Sigmoid colon (tissue), 7 donors: ENCODE measurements around the gene HOXD3. TPM values are rescaled to one million over a fixed set of nuclear protein-coding genes. Genes with fewer than 3 reads are reported as not detected.

ENCODE experiments used
- DNase-seq: peaks from one replicate; pipeline ENCODE4 v3.0.0-alpha.2; 2019
- H3K27ac ChIP-seq, 4 donors: fragments of 200-600 bp; sonication (generic); one replicate each; pipeline ENCODE4 v1.5.1; 2016 to 2019; ENCODE audit warnings: mild to moderate bottlenecking in 1 of 4
- H3K27me3 ChIP-seq, 3 donors: fragments of 200-600 bp; sonication (generic); one replicate each; pipeline ENCODE4 v1.5.1; 2019; ENCODE audit warnings: mild to moderate bottlenecking in 1 of 3
- H3K36me3 ChIP-seq, 4 donors: fragments of 200-600 bp; sonication (generic); one replicate each; pipeline ENCODE4 v1.5.1; 2016 to 2019
- H3K4me1 ChIP-seq, 4 donors: fragments of 200-600 bp; sonication (generic); one replicate each; pipeline ENCODE4 v1.5.1; 2017 to 2019
- H3K4me3 ChIP-seq, 4 donors: fragments of 200-600 bp; sonication (generic); one replicate each; pipeline ENCODE4 v1.5.1; 2017 to 2019; ENCODE audit warnings: mild to moderate bottlenecking in 2 of 4, moderate library complexity in 1 of 4
- H3K9me3 ChIP-seq, 4 donors: fragments of 200-600 bp in 3 of 4; sonication (generic) in 3 of 4; one replicate each; pipeline versions ENCODE4 v1.5.1 to v1.6.1; 2013 to 2019
- EP300 ChIP-seq, 4 donors: sonication (generic); formaldehyde crosslinking; IDR thresholded peaks; one replicate each; pipeline ENCODE4 v1.6.1; 2017; ENCODE audit warnings: antibody characterized with exemption in 4 of 4
- POLR2A ChIP-seq, 2 donors: fragments of 450-650 bp; IDR thresholded peaks; one replicate each; pipeline ENCODE4 v1.6.1; 2016; ENCODE audit warnings: antibody characterized with exemption in 2 of 2, mild to moderate bottlenecking in 2 of 2, moderate library complexity in 2 of 2
- POLR2AphosphoS5 ChIP-seq, 4 donors: sonication (generic); formaldehyde crosslinking; IDR thresholded peaks; one replicate each; pipeline ENCODE4 v1.6.1; 2017; ENCODE audit warnings: antibody characterized with exemption in 4 of 4
- WGBS, 2 donors: extraction: QIAGEN DNeasy Blood & Tissue Kit; methylation state at CpG; one replicate each; pipeline ENCODE4 v1.1.7; 2013; 5-methylcytosine and 5-hydroxymethylcytosine counted together
- intact Hi-C: fragments of 100-400 bp; cut with DNase I; formaldehyde crosslinking; loops from one replicate; pipeline ENCODE4 v1.15.1; 2023
- polyA plus RNA-seq, 3 donors: library from polyadenylated mRNA; stranded (reverse); fragments of 200-250 nt; gene quantifications; one replicate each; pipeline ENCODE4 v1.2.3, GENCODE V29; 2013
- total RNA-seq, 4 donors: library from RNA; depleted of rRNA; stranded (reverse); fragments of >200 nt; gene quantifications; one replicate each; pipeline ENCODE4 v1.1.0, GENCODE V29; 2016
- TF ChIP-seq, protein P1 (sequence below), 4 experiments: fragments of 450-650 bp in 3 of 4; fragments of 200-600 bp in 1 of 4; IDR thresholded peaks; one replicate each; pipeline ENCODE4 v1.5.1; 2016 to 2019; ENCODE audit warnings: antibody characterized with exemption in 4 of 4, mild to moderate bottlenecking in 3 of 4, moderate library complexity in 2 of 4
- donor health status: healthy with polysubstance abuse.
- donor health status: Bipolar disorder and iron deficiency.
- donor health status: healthy.

The HOXD3 gene
- total and polyA plus RNA-seq, 7 donors, result 0.60 to 4.6 (median 1.4) TPM

DNA sequence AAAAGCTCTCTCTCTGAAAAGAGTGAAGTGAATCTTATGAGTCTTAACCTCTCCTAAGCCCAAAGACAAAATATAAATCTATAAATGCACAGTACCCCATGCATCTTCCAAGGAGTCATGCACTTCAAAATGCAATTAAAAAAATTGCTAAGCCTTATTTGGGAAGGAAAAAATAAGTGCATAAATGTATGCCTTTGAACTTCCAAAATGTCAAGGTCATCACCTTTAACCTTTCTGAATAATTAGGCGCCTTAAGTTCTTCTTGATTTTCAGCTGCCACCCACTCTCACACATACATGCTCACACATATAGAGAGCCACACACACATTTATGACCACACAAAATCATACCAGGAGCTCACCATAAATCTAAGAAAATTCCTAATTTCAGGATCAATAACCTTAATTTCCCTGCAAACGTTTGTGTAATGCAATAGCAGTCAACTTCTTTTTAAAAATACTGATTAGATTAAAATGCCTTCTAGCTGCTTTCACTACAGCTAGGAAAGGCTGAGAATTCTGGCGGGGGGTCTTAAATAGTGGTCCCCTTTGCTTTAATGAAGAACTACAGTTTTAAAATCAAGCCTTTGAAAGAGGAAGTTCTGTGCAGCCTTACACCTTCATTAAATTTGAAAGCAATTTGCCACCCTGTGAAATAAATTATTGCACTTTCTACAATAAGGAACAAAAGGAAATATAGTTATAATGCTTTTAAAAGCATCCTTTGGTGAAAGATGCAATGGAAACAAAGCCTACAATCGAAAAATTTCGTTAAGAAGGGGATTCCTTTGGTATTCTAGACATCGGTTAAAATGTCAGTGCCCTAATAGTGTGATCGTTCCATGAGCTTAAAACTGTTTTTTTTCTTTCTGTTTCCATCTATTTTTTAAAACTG lies 46.4 kb upstream of the HOXD3 start:
- peaks cover 0 to 73% (median 4%) of the 10 kb centered on the region in 3 donors for H3K27me3 ChIP-seq
- H3K4me3 ChIP-seq, result no peak overlapping the region
- TF ChIP-seq EP300 (IDR thresholded peaks at IDR 0.05), result no peak
- peak in 1 of 4 donors; percentile 21 for TF ChIP-seq POLR2AphosphoS5 (IDR thresholded peaks at IDR 0.05)
- no peak for DNase-seq
- H3K4me1 ChIP-seq, result peaks cover 0 to 74% (median 43%) of the 10 kb centered on the region in 4 donors
- peak overlapping the region in 1 of 4 donors; percentile 92 for H3K27ac ChIP-seq
- intact Hi-C loops, result no loop called here
- WGBS, 2 donors, result 33 to 41% methylated on average over 7 of the region's 7 CpGs
- no peaks in the 10 kb centered on the region for H3K9me3 ChIP-seq
- peaks cover 0 to 18% (median 0%) of the 10 kb centered on the region in 4 donors for H3K36me3 ChIP-seq

DNA sequence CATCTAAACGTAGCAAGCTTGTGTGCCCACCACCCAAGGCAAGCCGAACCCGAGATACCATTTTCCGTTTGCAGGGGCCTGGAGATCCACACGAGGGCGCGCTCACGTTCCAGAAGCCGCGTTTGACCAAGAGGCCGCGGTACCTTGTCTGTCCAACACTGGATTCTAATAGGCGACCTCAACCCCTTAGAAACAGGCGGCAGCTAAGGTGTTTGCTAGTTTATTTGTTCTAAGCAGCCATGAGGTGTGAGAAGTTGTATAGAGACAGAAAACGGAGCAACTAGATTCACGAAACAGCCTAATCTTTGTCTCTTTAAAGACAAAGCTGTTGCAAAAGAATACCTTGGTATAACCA lies 45.8 kb upstream of the HOXD3 start:
- TF ChIP-seq POLR2AphosphoS5 (IDR thresholded peaks at IDR 0.05) (peak in 1 of 4 donors; percentile 14), POLR2A (IDR thresholded peaks at IDR 0.05) (no peak), EP300 (IDR thresholded peaks at IDR 0.05) (no peak)
- TF ChIP-seq, protein P1, sequence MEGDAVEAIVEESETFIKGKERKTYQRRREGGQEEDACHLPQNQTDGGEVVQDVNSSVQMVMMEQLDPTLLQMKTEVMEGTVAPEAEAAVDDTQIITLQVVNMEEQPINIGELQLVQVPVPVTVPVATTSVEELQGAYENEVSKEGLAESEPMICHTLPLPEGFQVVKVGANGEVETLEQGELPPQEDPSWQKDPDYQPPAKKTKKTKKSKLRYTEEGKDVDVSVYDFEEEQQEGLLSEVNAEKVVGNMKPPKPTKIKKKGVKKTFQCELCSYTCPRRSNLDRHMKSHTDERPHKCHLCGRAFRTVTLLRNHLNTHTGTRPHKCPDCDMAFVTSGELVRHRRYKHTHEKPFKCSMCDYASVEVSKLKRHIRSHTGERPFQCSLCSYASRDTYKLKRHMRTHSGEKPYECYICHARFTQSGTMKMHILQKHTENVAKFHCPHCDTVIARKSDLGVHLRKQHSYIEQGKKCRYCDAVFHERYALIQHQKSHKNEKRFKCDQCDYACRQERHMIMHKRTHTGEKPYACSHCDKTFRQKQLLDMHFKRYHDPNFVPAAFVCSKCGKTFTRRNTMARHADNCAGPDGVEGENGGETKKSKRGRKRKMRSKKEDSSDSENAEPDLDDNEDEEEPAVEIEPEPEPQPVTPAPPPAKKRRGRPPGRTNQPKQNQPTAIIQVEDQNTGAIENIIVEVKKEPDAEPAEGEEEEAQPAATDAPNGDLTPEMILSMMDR (IDR thresholded peaks at IDR 0.05), result peak; percentile 37 to 68 (median 59)
- peak overlapping the region in 2 of 4 donors; percentile 5 to 24 for H3K4me3 ChIP-seq
- intact Hi-C loops, result no loop called here
- H3K4me1 ChIP-seq, result peaks cover 0 to 69% (median 42%) of the 10 kb centered on the region in 4 donors
- H3K36me3 ChIP-seq, result peaks cover 0 to 18% (median 0%) of the 10 kb centered on the region in 4 donors
- 3 to 9% methylated on average over 16 of the region's 16 CpGs for WGBS, 2 donors
- H3K9me3 ChIP-seq, result no peaks in the 10 kb centered on the region
- peak overlapping the region in 3 of 4 donors; percentile 28 to 44 (median 41) for H3K27ac ChIP-seq
- no peak for DNase-seq
- H3K27me3 ChIP-seq, result peaks cover 0 to 73% (median 4%) of the 10 kb centered on the region in 3 donors

DNA sequence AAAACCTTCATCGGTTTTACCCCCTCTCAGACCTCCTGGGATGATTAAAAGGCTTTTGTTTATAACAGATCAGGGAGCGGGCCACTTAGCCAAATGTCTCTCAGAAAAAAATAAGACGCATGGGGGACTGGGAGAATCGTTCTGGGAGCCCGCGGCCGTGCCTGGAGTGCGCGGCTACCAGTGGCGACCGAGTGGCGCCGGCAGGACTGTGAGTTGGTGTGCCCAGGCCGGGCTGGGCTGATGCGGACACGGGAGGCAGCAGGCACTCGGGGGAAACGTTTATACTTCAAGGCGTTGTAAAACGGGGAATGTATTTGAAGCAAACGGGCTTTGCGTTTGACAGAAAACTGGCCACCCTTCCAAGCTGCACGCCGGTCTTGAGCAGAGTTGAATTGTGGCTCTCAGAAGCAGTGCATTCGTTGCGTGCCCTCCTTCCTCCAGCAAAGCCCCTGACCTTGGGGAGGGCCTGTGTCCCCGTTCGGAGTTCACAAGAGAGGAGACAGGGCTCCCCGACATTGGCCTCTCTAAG lies 45.2 kb upstream of the HOXD3 start:
- no peak for DNase-seq
- Histone ChIP-seq H3K4me1 (peaks cover 0 to 63% (median 40%) of the 10 kb centered on the region in 4 donors), H3K9me3 (no peaks in the 10 kb centered on the region), H3K36me3 (peaks cover 0 to 18% (median 0%) of the 10 kb centered on the region in 4 donors), H3K27ac (peak overlapping the region in 3 of 4 donors; percentile 28 to 44 (median 41)), H3K4me3 (peak overlapping the region in 3 of 4 donors; percentile 5 to 24 (median 23)), H3K27me3 (peaks cover 0 to 67% (median 4%) of the 10 kb centered on the region in 3 donors)
- intact Hi-C loops, result no loop called here
- WGBS, 2 donors, result 21 to 39% methylated on average over 29 of the region's 29 CpGs
- TF ChIP-seq, protein P1 (IDR thresholded peaks at IDR 0.05), result no peak
- TF ChIP-seq POLR2A (IDR thresholded peaks at IDR 0.05) (no peak), POLR2AphosphoS5 (IDR thresholded peaks at IDR 0.05) (peak in 1 of 4 donors; percentile 4), EP300 (IDR thresholded peaks at IDR 0.05) (no peak)

DNA sequence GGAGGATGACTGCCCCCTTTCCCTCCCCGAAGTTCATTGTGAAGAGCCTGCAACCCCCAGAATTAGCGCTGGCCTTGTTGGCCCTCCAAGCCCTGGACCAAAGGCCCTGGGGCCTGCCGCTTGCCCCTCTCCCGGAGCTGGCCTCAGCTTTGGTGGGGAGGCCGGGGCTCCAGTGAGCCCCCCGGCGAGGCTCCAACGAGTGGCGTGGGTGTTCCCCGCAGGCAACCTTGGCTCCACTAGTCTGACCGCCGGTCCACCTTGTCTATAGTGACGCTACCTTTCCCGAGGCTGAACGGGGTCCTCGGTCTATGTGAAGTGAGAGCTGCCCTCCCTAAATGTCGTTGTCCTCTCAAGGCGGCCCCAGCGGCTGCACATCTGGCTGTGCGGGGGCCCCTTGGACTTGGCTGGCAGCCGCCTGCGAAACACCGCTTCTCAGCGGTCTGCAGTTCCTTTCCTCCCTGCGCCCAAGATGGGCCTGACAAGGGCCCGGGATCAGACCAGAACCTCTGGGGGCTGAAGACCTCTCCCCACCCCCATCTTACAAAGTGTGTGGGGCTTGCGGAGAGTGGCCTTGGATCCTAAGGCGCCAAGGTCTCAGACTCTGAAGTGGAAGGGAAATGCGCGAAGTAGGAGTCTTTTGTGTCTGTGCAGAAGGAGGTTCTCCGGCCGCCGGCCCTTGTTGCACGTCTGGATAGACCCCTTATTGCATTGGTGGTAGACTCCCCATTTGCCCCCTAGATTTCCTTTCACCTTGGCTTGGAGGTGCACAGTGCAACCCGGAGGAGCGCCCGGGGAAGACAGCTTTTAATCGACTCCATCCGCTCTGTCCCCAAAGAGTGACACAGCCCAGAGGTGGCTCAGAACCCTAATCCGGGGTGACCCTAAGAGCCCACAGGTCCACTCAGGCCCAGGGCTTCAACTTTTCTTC lies 44.5 kb upstream of the HOXD3 start:
- Histone ChIP-seq H3K4me3 (peak overlapping the region in 2 of 4 donors; percentile 23 to 24), H3K36me3 (peaks cover 0 to 18% (median 0%) of the 10 kb centered on the region in 4 donors), H3K27ac (peak overlapping the region in 3 of 4 donors; percentile 28 to 44 (median 41)), H3K9me3 (no peaks in the 10 kb centered on the region), H3K27me3 (peaks cover 4 to 69% (median 4%) of the 10 kb centered on the region in 3 donors), H3K4me1 (peaks cover 0 to 66% (median 41%) of the 10 kb centered on the region in 4 donors)
- 35 to 69% methylated on average over 40 of the region's 40 CpGs for WGBS, 2 donors
- DNase-seq, result no peak
- intact Hi-C loops, result no loop called here
- no peak for TF ChIP-seq POLR2AphosphoS5 (IDR thresholded peaks at IDR 0.05)

DNA sequence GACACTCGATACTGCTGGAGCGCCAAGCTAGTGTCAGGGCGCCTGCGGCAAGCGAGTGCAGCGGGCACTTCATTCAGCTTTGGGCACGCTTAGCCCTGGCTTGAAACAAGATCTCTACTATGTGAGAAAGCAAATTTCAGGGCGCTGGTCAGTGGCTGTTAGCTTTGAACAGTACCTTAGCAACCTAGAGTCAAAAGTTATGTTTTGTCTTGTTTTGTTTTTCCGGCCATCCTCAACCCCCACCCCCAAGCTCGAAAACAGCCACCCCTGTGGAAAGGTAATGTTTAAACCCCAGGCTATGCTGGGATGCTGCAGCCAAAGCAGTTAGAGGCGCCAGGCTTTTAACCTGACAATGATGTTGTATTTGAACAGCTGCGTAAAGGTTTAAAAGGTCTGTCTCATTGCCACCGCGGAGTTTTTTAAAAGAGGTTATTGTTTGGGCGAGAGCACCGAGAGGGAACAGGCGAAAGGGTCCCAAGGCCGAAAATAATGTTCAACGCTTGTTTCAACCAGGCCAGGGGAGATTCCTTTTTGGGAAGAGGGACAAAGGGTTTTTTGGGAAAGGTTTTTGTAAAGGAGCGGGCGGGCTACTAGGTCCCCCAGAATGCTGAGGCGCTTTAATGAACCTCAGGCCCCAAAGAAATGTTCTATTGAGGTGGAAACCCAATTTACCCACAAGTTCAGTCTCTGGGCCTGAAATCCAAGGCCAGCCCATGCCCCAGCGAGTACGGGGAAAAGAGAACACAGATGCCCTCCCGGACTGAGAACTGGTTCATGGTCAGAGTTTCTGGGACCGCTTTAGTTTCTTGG lies 42.8 kb upstream of the HOXD3 start:
- Histone ChIP-seq H3K4me3 (no peak overlapping the region), H3K4me1 (peaks cover 0 to 51% (median 25%) of the 10 kb centered on the region in 4 donors), H3K36me3 (peaks cover 0 to 13% (median 0%) of the 10 kb centered on the region in 4 donors), H3K27me3 (peaks cover 0 to 62% (median 4%) of the 10 kb centered on the region in 3 donors), H3K27ac (no peak overlapping the region), H3K9me3 (no peaks in the 10 kb centered on the region)
- TF ChIP-seq POLR2AphosphoS5 (IDR thresholded peaks at IDR 0.05), result no peak
- TF ChIP-seq, protein P1 (IDR thresholded peaks at IDR 0.05), result no peak
- no peak for TF ChIP-seq POLR2A (IDR thresholded peaks at IDR 0.05)
- TF ChIP-seq EP300 (IDR thresholded peaks at IDR 0.05), result no peak
- WGBS, 2 donors, result 23 to 33% methylated on average over 26 of the region's 26 CpGs
- intact Hi-C loops, result no loop called here
- DNase-seq, result no peak
